Activated CD4-positive, alpha-beta T cell treated with anti-CD3 and anti-CD28 coated beads, Interleukin-2, amount 50 U/mL, for 48 hours (primary cell): ENCODE results near the gene ARL9.

Source experiments
- DNase-seq, 2 experiments: peaks; one replicate each; pipeline ENCODE4 v3.0.0-alpha.2; 2020

Gene ARL9, protein sequence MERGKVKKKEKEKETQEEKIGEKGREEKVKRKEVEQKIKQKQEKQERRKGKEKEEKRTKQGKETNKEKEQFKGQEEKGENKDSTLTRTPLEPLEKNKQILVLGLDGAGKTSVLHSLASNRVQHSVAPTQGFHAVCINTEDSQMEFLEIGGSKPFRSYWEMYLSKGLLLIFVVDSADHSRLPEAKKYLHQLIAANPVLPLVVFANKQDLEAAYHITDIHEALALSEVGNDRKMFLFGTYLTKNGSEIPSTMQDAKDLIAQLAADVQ

DNA sequence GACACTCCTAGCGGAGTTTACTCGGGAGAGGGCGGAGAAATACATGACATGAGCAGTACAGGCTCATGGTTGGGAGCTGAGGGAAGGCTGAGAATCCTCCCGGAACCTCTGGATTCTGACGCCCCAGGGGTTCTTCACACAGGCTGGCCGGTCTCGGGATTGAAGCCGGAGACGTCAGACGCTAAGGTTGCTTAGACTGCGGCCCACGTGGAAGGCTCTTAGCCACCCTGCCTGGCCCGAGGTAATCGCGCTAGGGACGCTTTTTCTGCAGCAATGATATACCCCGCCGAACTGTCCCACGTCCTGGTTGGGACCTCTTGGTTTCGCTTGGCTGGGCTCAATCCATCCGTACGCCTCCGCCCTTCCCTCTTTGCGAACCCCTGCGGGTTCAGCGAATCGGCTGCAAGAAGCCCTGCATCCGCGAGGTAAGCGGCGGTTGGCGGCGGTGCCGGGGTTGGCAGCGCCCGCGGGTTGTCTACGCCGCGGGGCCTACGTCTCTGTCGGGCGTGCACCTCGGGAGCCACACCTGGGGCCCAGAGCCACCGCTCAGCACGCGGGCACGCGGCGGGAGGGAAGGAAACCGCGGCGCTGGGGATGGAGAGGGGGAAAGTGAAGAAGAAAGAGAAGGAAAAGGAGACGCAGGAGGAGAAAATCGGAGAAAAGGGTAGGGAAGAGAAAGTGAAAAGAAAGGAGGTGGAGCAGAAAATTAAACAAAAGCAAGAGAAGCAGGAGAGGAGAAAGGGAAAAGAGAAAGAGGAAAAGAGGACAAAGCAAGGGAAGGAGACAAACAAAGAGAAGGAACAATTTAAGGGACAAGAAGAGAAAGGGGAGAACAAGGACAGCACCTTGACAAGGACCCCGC is at the start of gene ARL9:
Gene ARL9, plus strand, starts transcription at position 523 of the 862 bp plus-strand sequence. Its CDS starts 72 bp downstream, at position 595.
- DNase-seq, result peak; percentile 54 to 61

DNA sequence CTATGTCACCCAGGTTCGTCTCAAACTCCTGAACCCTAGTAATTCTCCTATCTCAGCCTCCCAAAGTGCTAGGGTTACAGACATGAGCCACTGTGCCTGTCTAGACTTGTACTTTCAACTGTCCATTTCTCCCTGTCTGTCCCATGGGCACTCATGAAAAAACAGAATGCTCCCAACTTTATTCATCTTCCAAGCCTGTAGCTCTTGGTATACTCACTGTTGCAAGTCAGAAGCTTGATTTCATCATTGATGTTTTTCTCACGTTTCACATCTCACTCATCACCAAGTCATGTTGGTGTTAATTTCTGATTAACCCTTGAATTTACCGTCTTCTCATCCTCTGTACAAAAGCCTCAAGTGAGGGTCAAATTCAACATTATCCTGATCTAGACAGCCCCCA is 45.5 kb upstream of the ARL9 start:
- DNase-seq, result no peak

DNA sequence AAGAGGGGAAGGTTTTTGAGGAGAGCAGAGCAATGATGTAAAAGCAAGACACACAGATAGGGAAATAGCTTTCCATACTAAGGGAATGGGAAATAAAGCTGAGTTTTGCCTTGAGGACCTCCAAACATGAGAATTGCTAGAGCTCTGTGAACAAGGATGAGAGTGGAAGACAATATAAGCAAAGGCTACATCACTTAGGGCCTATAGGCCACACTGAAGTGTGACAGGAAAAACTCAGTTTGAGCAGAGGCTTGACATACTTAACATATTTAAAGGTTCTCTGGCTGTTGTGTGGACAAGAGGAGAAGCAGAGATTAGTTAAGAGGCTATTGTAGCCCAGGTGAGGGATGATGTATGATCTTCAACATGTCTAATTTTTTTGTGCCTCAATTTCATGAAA is 43.4 kb upstream of the ARL9 start:
- no peak for DNase-seq

DNA sequence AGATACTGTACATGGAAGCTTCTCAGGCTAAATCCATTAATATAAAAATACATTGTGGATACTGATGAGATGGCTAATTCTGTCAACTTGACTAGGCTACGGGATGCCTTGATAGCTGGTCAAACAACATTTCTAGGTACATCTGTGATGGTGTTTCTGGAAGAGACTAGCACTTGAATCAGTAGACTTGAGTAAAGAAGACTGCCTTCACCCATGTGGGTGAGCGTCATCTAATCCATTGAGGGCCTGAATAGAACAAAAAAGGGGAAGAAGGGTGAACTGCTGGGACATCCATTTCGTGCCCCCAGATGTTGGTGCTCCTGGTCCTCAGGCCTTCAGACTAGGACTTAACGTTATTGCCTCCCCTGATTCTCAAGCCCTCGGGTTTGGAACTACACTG is 41.9 kb upstream of the ARL9 start:
- no peak for DNase-seq

DNA sequence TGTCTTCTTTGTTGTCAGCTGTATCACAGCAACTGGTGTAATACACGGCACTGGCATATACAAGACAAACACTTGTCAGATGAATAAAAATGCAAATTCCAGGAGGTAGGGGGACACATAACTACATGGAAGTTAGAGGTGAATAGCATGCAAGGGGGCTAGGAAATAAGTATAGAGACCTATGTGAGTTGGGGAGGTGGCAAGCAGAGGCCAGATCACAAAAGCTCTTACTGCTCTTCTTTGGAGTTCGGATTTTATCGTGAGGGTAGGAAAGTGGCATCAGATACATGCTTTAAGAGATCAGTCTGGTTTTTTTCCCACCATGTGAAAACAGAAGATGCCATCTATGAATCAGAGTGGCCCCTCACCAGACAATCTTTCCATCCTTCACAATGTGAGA is 41.0 kb upstream of the ARL9 start:
- DNase-seq, result no peak

DNA sequence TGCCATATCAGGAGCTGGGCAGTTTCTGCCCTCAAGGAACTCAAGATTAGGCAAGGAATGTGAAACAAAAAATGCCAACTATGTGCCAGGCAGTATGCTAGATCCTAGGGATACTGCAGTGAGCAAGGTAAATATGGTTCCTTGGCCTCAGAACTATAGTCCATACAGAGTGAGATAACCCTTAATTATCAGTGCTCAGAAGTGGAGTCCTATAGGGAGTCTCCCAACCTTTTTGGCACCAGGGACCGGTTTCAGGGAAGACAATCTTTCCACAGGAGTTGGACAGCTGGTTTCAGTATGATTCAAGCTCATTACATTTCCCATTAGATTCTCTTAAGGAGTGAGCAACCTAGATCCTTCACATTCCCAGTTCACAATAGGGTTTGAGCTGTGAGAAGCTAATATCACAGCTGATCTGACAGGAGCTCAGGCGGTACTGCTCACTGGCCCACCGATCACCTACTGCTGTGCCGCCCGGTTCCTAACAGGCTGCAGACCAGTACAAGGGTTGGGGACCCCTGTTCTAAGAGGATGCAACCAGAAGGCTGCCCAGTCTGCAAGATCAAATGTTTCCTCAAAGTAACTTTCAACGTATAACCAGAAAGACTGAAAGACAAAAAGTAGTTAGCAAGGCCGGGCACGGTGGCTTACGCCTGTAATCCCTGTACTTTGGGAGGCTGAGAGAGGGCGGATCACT is 39.8 kb upstream of the ARL9 start:
- no peak for DNase-seq

DNA sequence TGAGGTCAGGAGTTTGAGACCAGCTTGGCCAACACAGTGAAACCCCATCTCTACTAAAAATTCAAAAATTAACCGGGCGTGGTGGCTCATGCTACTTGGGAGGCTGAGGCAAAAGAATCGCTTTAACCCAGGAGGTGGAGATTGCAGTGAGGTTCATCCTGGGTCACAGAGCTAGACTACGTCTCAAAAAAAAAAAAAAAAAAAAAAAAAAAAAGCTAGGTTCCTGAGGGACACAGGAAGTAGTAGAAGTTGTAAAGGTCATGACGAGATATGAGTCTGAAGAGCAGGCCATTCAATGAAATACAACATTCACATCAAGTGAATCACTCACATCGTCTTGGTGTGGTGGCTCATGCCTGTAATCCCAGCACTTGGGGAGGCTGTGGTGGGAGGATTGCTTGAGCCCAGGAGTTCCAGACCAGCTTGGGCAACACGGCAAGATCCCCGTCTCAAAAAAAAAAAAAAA is 39.3 kb upstream of the ARL9 start:
- peak in 1 of 2 experiments; percentile 23 for DNase-seq

DNA sequence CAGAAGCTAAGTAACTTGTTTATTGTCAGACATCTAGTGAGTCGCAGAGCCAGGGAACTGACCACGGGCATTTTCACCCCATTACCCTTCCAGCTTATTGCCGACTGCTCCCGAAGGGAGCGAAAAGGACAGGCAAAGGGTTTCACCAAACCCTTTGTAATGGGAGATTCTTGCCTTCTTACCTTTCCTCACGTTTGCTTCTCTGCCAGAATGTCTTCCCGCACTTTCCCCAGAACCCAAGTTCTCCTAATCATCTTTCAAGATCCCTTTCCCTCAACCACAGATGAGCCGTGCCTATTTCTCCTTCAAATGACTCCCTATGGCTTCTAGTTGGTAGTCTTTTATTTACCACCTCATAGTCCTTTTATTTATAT is 38.7 kb upstream of the ARL9 start:
- DNase-seq, result no peak

DNA sequence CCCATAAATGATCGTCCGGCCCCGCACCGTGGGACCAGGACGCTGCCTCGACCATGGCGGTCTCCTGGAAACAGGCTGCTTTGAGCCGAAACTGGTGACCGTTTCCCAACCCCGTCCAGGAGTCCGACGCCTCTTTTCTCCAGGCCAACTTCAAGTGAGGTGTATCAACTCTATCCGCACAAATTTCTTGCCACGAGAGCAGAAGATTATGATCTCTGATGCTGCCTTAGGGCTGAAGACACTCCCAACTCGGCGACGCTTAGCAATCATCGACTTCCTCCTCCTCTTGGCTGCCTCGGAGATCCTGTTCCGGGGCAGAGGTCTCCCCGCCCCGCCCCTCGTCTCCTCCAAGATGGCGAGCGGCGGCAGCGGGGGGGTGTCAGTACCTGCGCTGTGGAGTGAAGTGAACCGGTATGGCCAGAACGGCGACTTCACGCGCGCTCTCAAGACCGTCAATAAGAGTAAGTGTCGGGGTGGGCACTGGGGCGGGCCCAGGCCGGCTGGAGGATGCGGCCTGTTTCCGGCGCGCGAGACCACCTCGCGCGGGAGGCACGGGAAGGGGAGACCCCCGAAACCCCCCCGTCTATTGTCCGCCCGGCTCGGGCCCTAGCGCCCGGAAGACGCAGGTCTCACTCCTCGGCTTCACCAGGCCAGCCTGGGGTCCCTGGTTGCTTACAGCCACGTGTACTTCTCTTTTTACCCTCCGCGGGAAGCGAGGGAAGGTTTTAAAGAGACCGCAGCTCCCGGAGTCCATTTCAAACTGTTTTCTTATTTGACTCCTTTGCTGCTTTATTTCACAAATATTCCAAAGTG is 38.1 kb upstream of the ARL9 start, which contains the start of gene SRP72:
Gene SRP72, plus strand, starts transcription at position 334 of the 813 bp plus-strand sequence. Its CDS starts 19 bp downstream, at position 353.
- DNase-seq, result peak; percentile 87 to 88

DNA sequence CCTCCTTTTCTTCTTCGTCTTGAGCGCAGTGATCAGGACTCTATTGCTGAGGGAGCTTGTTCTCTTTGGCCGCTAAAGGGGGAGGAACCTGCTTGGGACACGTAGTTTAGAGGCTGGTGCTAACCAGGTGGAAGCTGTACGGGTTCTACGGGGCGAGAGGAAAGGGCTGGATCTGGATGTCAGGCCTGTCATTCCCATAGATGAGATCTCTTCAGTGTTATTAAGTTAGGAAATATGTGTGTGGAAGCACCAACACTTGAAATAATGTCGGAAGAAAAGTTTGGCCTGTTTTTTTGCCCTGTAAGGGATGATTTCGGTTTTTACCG is 37.5 kb upstream of the ARL9 start:
- DNase-seq, result peak in 1 of 2 experiments; percentile 39

DNA sequence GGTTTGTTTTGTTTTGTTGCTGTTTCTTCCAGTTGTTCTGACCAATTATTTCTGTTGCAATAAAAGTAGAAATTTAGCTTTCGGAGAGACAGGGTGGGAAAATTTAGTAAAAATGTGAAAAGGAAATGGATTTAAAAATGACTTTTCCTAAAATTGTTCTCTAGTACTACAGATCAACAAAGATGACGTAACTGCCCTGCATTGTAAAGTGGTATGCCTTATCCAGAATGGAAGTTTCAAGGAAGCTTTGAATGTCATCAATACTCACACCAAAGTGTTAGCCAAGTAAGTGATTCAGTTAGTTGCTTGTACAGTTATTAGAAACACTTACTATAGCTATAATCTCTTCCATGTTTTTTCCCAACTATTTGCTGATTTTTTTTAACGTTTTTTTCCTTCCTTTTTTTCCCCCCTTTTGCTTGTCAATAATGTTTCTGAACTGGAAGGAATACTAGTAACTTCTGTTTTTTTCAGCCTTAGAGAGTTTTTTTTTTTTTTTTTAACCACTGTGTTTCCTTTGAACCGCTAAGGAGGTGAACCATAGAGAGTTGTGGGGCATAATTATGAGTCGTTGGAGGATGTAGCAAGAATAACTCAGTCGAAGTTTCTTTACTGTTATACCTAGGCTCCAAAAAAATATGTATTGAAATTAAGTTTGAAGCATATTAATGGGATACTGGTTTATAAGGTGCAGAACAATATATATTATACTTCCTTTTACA is 35.9 kb upstream of the ARL9 start:
- DNase-seq, result no peak

DNA sequence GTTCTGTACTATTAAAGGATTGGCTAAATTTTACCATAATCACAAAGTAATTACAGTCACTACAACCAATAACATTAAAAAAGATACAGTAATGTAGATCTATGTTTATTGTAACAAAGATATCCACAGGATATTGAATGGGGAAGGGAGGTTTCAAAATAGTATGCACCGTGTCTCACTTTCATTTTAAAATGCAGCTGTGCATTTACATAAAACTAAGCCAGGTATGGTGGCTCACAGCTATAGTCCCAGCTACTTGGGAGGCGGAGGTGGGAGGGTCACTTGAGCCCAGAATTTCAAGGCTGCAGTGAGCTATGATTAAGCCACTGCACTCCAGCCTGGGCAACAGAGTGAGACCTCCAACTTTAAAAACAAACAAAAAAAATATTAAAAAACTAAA is 29.7 kb upstream of the ARL9 start:
- no peak for DNase-seq

DNA sequence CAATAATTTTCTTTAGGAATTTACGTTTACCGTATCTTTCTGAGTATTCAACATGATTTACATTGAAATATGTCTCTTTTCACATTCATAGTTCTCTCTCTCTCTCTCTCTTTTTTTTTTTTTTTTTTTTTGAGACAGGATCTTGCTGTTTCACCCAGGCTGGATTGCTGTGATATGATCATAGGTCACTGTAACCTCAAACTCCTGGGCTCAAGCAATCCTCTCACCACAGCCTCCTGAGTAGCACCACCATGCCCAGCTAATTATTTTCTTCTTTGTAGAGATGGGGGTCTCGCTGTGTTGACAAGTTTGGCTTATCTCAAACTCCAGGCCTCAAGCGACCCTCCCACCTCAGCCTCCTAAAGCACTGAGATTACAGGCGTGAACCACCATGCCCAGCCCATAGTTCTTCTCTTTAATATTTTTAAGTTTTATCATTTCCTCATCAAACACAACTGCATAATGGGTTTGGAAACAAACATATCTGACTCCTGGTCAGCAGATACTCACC is 28.3 kb upstream of the ARL9 start:
- no peak for DNase-seq

DNA sequence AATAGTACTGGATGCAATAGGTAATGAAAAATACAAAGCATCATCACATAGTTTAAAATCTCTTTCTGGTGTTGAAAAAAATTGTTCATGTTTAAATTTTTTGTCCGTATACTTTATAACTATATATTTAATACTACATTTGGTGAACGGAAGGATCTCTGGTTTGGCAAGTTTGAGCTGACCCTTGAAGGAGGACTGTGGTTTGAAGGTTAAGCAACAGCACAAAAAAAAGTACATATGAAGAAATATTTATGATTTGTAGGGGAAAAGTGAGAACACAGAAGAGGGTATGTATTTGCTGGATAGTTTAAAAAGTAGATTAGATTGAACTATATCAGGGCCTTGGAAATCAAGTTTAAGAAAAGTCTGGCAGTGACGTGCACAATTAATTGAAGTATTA is 24.9 kb upstream of the ARL9 start:
- no peak for DNase-seq

DNA sequence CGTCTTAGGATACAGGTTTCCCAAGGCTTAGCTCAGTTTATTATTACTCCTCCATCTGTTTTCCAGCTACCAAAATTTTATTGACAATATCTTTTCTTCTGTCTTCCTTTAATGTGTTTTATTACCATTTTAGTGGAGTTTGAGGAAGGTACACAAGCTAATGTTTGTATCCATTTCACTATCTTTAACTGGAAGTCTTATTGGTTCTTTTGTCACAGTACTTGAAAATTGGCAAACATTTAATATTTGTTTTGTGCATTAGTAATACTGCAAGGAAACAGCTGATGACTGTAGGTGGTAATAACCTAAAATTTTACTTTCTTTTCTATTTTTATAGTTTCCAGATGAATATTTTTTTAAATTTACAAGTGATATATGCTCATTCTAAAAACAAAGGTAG is 9.3 kb upstream of the ARL9 start:
- DNase-seq, result no peak

DNA sequence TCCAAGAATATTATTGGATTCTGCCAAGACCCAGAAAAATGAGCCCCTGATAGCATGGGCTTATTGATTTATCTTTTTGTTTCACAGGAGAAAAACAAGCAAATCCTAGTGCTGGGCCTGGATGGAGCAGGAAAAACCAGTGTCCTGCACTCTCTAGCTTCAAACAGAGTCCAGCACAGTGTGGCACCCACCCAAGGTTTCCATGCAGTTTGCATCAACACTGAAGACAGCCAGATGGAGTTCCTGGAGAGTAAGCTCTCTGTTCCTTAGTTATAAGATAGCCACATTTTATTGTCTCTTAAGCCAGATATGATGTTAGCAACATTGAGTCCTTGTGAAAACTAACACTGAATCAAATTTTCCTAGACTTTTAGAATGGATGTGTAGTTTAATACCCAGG is 5.5 kb downstream of the ARL9 start:
- no peak for DNase-seq

DNA sequence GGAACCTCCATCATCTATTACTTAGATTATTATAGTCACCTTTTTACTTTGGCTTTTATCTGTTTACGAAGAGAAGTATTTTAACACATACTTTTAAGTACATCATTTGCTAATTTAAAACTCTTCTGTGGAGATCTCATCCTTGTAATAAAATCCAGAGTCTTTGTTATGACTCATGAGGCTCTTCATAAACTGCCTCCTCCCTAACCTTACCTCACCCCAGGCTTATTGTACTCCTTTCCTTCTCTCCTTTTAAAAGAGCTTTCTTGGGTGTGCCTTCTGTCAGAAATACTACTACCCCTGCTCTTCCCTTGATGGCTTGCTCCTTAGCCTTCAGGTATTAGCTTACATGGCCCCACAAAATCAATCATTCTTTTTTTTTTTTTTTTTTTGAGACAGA is 6.6 kb downstream of the ARL9 start:
- no peak for DNase-seq

DNA sequence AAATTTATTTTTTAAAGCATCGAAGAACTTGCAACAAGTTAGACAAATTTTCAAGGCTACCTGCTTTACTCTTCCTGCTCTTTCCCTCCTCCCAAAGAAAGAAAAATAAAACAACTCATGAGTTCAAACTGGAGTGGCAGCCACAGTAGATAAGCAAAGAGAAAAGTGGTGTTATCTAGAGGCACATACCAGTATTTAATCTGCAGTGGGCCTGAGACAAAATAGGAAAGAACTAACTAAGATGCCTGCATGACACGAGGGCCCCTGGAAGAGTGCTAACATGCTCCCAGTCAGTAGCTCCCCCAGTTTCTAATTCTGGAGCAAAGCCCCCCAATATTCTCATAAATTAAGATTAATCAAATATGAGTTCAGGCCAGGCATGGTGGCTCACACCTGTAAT is 7.9 kb downstream of the ARL9 start:
- DNase-seq, result no peak

DNA sequence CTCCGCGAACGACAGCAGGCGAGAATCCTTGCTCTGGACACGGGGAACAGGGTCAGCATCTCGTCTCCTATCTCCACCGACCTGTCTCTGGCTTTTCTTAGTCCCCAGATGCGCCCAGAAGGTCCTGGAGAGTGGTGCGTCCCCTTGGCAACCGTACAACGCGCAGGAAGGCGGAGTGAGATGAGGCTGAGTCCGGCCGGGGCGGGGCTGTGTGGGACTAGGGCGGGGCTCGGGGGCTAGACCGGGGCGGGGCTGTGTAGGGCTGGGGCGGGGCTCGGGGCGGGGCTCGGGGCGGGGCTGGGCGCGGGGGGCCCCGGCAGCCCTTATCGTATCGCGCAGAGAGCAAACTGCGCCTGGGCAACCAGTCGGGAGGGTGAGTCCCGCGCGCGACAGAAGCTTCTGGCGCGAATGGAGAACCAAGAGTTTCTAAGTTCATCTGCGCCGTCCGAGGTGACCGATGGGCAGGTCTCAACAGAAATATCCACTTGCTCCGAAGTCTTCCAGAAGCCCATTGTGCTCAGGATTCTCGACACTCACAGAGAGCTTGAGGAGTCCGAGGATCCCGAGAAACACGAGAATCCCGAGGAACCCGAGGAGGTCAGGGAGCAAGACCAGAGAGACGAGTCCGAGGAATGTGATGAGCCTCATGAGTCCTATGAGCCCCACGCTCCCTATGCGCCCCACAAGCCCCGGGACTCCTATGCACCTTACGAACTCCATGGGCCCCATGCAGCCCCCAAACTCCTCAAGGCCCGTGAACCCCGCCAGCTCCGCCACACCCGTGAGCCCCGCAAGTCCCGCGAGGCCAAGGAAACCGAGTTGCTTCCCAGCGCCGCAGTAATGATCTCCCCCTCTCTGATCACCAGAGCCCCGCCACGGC is 24.9 kb downstream of the ARL9 start:
- peak; percentile 86 to 88 for DNase-seq

DNA sequence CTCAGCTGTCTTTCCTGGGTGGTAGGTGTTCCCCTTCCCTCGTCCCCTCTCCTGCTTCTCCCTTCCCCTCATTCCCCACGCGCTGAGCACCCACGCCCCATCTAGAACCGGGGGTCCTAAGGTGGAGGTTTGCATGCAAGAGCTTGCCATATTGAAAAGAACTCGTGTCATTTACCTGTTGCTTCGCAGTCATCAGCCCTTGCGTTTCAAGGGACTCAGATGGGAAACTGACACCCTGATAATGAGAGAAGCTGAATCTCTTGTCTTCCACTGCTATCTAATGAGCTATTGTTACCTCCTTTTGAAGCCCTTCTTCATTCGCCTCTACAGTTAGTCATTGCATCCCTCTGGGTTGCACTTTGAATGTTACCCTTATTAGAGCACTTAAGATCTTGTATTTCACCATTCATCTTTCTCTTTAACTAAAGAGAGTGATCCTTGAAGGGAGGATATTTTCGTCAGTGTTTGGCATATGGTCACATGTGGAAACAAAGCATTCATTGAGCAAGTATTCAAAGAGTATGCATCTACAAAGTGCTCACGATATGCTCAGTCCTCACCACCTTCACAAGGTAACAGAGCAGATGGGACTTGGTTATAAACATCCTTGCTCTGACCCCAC is 25.7 kb downstream of the ARL9 start:
- no peak for DNase-seq
